ENCODE data around the gene MPV17.

Gene MPV17, protein sequence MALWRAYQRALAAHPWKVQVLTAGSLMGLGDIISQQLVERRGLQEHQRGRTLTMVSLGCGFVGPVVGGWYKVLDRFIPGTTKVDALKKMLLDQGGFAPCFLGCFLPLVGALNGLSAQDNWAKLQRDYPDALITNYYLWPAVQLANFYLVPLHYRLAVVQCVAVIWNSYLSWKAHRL

DNA sequence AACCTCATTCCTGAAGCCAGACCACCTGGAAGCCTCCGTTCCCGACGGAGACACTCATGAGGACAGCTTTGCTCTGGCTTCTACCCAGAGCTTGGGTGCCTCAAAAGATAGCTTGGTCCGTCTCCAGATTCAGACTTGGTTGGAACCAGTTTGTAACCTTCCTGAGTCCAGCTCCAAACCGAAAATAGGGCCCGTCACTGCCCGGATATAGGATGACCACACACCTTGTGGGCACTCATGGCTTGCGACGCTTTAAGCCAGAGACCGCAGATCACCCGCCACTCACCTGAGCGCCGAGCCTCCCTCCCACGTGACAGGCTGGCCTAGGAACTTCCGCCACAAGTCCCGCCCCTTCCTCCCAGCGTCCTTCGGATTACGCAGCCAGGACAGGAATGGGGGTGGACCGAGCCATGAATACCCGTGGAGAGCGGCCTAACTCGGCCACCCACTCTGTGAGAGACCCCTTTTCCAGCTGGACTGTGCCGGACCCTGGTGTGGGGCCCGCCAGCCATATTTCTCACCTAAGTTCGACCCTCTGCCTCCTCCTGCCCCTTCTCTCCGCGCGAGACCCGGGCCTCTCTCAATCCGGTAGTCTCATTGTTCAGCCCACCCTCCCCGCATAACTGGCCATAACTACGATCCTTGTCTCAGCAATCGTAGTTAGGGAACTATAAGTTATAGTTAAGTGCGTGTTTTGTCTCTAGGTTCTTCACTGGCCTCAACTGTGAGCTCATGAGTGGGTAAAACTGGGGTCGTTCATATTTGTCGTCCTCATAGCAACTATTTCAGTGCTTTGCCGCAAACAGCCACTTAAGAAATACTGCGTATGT lies at the start of gene MPV17:
Gene MPV17, minus strand, starts transcription at position 332 of the 830 bp plus-strand sequence. CDS start 580 bp downstream, outside the sequence.
- peak within 1 kb of the TSS; percentile 83 for H3K4me3 ChIP-seq (ENCODE audit: control insufficient read depth, low read depth, low read length)
- peak; percentile 71 for DNase-seq (ENCODE audit: low read depth)
- no peak for TF ChIP-seq CTCF (IDR thresholded peaks at IDR 0.05; ENCODE audit: control insufficient read depth, insufficient read depth, low read depth, low read length, missing control alignments)

- no peak for TF ChIP-seq CTCF (IDR thresholded peaks at IDR 0.05; ENCODE audit: control insufficient read depth, insufficient read depth, low read depth, low read length, missing control alignments)
- no peak for DNase-seq (ENCODE audit: low read depth)
- H3K4me3 ChIP-seq (ENCODE audit: control insufficient read depth, low read depth, low read length): peak overlapping the region; percentile 84
These were observed 48.1 kb upstream of the MPV17 start for GRCh38 chr2:27370816-27371620.

DNA sequence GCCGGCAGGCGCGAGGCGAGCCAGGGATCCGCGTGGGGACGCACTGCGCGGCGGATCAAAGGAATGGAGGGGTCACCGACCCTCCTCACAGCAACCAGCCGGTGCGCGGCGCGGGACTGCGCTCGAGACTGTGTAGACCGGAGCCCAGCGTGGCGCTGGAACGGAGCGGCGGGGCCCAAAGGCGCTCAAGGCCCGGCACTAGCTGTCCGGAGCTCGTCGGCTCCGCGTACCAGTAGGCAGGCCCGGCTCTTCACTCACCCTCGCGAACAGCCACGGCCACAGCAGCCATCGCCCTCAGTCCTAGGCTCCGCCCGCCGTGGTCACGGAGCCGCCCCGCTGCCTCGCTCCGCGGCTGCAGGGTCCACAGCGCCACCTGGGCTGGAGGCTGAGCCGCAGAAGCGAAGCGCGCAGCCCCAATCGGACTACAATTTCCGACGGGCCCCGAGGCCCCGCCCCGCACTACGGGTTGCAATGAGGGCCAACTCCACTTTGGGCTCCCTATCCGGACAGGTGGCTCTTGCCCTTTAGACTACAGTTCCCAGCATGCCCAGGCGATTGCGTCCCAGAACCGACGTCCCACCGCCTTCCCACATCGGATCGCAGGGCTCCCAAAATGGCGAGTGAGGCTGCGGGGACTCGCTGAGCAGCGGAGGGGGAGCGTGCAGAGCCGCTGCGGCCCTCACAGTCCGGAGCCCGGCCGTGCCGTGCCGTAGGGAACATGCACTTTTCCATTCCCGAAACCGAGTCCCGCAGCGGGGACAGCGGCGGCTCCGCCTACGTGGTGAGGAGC lies 47.3 kb upstream of the MPV17 start, which contains the start of the genes EIF2B4 and SNX17:
Gene EIF2B4, minus strand, starts transcription at position 313 of the 790 bp plus-strand sequence. Its CDS starts 24 bp downstream, at position 289.
Gene SNX17, plus strand, starts transcription at position 591 of the 790 bp plus-strand sequence. Its CDS starts 128 bp downstream, at position 719.
- peak; percentile 75 for TF ChIP-seq CTCF (IDR thresholded peaks at IDR 0.05; ENCODE audit: control insufficient read depth, insufficient read depth, low read depth, low read length, missing control alignments)
- peak; percentile 97 for DNase-seq (ENCODE audit: low read depth)
- peak within 1 kb of the TSS; percentile 84 for H3K4me3 ChIP-seq (ENCODE audit: control insufficient read depth, low read depth, low read length)

GRCh38 chr2:27369471-27370025 lies 46.7 kb upstream of the MPV17 start:
- no peak for TF ChIP-seq CTCF (IDR thresholded peaks at IDR 0.05; ENCODE audit: control insufficient read depth, insufficient read depth, low read depth, low read length, missing control alignments)
- no peak for DNase-seq (ENCODE audit: low read depth)

GRCh38 chr2:27363933-27364332 lies 41.0 kb upstream of the MPV17 start:
- no peak for DNase-seq (ENCODE audit: low read depth)
- no peak overlapping the region for H3K4me3 ChIP-seq (ENCODE audit: control insufficient read depth, low read depth, low read length)
- TF ChIP-seq CTCF (IDR thresholded peaks at IDR 0.05; ENCODE audit: control insufficient read depth, insufficient read depth, low read depth, low read length, missing control alignments): no peak

More at GRCh38 chr2:27369471-27370025, 46.7 kb upstream of the MPV17 start:
- H3K4me3 ChIP-seq (ENCODE audit: control insufficient read depth, low read depth, low read length): peak overlapping the region; percentile 67

Data from AG09309 (cell line).